ENCODE results near the gene CPA4.
"Not testable (repeated sequence)": the region's sequence is repeated elsewhere in the genome, so short reads cannot be mapped to it uniquely, and the experiment has no call there.

The CPA4 gene

DNA sequence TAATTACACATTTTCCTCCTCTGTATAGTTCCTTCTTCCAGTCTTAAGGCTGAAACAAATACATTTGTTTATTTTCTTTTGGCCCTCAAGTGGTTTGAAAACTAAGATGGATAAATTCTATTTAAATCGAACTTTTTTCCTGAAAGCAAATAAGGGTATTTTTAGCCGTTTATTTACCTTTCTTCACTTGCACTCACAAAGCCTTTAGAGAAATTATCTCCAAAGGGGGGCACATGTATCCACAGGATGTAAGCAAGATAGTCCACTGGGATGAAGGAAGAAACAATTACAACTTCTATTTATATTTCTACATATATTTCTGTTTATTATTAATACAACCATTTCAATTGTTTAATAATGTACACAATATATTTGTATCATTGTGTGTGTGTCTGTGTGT, 10.2 kb downstream of the CPA4 start:
- DNase-seq (ENCODE audit: low read depth), result no peak

GRCh38 chr7:130303551-130303950, 10.6 kb downstream of the CPA4 start:
- DNase-seq (ENCODE audit: low read depth), result no peak

DNA sequence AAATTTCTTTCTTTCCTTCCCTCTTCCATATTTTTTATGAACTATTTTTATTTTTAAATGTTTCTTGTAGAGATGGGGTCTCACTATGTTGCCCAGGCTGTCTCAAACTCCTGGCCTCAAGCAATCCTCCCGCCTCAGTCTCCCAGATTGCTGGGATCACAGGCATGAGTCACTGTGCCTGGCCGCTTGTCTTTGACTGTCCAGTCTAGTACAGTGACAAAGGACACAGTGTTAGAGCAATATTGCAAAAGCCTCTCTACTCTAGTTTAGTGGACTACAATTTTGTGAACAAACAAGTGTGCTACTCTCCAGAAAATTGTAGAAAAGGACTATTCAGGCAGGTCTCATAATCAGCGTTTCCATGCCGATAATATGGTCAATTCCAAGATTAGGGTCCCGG, 11.0 kb downstream of the CPA4 start:
- DNase-seq (ENCODE audit: low read depth), result no peak

GRCh38 chr7:130304878-130305277, 11.9 kb downstream of the CPA4 start:
- no peak for DNase-seq (ENCODE audit: low read depth)

DNA sequence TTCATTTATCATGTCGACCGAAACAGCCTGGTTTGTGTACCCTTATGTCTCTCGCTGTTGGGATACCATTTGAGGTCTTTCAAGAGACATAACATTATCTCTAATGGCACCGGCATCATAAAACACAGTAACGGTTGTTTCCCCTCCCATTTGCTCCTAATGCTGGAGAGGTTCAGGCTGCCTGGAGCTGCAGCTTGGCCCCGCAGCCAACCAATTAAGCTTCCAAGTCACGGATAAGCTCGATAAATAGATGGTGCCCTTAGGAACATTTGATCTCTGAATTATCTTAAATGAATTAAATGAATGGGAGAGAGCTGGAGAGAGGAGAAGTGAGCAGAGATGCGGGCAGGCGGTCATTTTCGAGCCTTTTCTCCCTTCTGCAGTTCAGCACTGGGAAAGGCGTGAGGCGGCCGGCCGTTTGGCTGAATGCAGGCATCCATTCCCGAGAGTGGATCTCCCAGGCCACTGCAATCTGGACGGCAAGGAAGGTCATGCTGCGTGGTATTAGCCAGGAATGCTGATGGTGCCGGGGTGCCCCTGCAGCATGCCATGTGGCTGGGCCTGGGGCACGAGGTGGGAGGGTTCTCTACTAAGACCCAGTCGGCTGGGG, 12.6 kb downstream of the CPA4 start:
- DNase-seq (ENCODE audit: low read depth), result no peak

- no peak for DNase-seq (ENCODE audit: low read depth)
These were observed 17.0 kb downstream of the CPA4 start for GRCh38 chr7:130309986-130310385.

- no peak for DNase-seq (ENCODE audit: low read depth)
These were observed 21.3 kb downstream of the CPA4 start for GRCh38 chr7:130314305-130314704.

DNA sequence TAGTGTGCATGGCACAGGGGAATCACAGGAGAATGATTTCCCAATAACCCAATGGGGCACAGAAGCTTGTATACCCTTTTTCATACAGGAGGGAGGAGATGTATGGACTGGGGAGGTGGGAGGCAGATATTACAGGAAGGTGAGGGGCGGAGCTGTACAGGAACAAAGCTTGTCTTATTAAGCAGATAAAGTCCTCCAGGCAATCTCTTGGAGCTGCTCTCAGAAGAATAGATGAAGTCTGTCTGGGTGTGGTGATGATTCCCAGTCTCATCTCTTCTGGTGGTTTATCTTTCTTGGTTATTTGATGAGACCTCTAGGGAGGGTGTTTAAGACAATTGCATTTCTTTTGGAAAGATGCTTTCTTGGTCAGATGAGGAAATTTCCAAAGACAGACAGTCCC, 26.6 kb downstream of the CPA4 start:
- no peak for DNase-seq (ENCODE audit: low read depth)

- DNase-seq (ENCODE audit: low read depth), result not testable (repeated sequence)
These were observed 28.7 kb downstream of the CPA4 start for GRCh38 chr7:130321542-130322229.

DNA sequence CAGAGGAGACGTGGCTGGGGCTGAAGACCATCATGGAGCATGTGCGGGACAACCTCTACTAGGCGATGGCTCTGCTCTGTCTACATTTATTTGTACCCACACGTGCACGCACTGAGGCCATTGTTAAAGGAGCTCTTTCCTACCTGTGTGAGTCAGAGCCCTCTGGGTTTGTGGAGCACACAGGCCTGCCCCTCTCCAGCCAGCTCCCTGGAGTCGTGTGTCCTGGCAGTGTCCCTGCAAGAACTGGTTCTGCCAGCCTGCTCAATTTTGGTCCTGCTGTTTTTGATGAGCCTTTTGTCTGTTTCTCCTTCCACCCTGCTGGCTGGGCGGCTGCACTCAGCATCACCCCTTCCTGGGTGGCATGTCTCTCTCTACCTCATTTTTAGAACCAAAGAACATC, 29.7 kb downstream of the CPA4 start:
- no peak for DNase-seq (ENCODE audit: low read depth)

DNA sequence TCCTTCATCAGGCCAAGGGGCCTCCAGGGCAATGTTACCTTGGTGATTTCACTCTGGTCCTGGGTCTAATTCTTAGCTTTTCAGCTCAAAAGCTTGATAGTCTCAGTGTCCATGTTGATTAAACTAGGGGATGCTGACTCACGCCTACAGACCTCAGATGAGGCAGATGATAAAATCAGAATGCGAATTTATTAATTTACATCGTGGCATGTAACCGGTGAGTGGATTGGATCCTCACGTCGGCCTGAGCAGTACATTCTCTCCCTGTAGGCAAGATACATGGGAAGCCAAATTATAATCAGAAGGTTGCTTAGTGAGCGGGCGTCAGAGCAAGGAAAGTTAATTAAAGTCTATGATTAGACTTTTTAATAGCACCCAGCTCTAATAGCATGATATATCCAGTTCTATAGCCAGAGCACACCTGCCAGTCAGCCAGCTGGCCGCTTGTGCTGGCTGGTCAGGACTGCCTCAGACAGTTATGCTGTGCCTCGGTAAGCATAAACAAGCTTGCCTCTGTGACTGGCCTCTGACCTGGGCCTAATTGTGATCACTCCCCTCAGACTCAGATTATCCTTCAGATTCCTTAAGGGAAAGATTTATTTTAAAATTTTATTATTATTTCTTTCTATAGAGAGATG, 31.5 kb downstream of the CPA4 start:
- no peak for DNase-seq (ENCODE audit: low read depth)

DNA sequence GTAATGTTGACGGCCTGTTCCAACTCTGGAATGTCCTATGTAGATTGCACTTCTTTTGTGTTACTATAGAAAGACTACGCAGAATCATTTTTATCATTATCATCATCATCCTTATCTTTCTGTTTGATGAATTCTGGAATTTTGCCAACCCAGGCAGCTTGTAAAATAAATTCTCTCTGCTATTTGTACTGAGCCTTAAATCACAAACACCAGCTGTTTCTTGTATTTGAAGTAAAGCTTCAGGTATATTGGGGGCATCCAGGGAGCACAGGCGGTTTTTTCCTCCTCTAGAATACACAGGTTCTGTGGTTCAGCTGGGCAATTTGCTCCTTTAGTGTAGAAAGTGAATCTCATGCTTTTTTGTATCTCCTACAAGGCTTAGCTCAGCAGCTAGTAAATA, 36.7 kb downstream of the CPA4 start:
- DNase-seq (ENCODE audit: low read depth), result no peak

- DNase-seq (ENCODE audit: low read depth), result no peak
These were observed 39.5 kb downstream of the CPA4 start for GRCh38 chr7:130332259-130333053.

- no peak for DNase-seq (ENCODE audit: low read depth)
These were observed 40.9 kb downstream of the CPA4 start for GRCh38 chr7:130333832-130334231.

- no peak for DNase-seq (ENCODE audit: low read depth)
These were observed 41.3 kb downstream of the CPA4 start for GRCh38 chr7:130334274-130334673.

- DNase-seq (ENCODE audit: low read depth), result no peak
These were observed 44.5 kb downstream of the CPA4 start for GRCh38 chr7:130337410-130337971.

GRCh38 chr7:130338233-130338632, 45.3 kb downstream of the CPA4 start:
- DNase-seq (ENCODE audit: low read depth), result no peak

GRCh38 chr7:130341882-130342281, 48.9 kb downstream of the CPA4 start:
- DNase-seq (ENCODE audit: low read depth), result no peak

DNA sequence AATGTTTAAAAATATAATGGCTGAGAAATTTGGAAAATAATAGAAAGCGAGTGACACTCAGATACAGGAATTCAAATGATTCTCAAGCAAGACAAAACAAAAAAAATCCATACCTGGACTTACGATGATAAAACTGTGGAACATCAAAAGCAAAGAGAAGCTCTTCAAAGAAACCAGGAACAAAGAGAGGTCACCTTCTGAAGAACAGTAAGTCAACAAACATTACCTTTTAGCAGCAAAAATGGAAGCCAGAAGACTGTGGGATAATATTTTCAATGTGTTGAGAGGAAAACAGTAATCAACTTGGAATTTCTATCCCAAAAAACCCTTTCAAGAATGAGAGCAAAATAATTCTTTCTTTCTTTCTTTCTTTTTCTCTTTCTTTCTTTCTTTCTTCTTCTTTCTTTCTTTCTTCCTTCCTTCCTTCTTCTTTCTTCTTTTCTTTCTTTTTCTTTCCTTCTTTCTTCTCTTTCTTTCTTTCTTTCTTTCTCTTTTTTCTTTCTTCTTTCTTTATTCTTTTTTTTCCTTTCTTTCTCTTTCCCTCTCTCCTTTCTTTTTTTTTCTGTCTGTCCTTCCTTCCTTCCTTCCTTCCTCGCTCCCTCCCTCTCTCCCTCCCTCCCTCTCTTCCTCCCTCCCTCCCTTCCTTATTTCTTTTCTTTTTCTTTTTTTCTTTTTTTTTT, 49.9 kb downstream of the CPA4 start:
- no peak for DNase-seq (ENCODE audit: low read depth)

GRCh38 chr7:130344271-130344866, 51.4 kb downstream of the CPA4 start, which contains the start of gene CPA5:
CPA5 (plus strand) TSS chr7:130344816; CDS start chr7:130346486, 1,670 bp downstream.
- no peak for DNase-seq (ENCODE audit: low read depth)

- no peak for DNase-seq (ENCODE audit: low read depth)
These were observed 52.2 kb downstream of the CPA4 start for GRCh38 chr7:130345136-130345535.

Measured in stimulated activated CD8-positive, alpha-beta memory T cell treated with anti-CD3 and anti-CD28 coated beads, Interleukin-4, amount 100 ng/mL, for 24 hours (primary cell).